HCT116 (cell line): ENCODE data around the gene IQCH. TPM values are rescaled to one million over a fixed set of nuclear protein-coding genes. Genes with fewer than 3 reads are reported as not detected.

Experiments used
- ATAC-seq: fragments of 200-7000 bp; cut with Tn5 transposase; 2 replicates; pipeline ENCODE4 v1.9.1; 2020; ENCODE audit warnings: mild to moderate bottlenecking, moderate library complexity
- BruUV-seq: library from RNA; stranded (reverse); fragments of 400-500 nt; replicated peaks from 2 replicates; lab custom pipeline; 2021; lab: Mats Ljungman, UMichigan
- CTCF ChIA-PET: fragments of 300-600 bp; sonication (Branson Sonifier 250); formaldehyde crosslinking; loops from one replicate; lab custom pipeline; 2021; ENCODE audit warnings: antibody characterized with exemption; lab: Charles Lee
- POLR2A ChIA-PET: fragments of 300-600, 350-600 bp; sonication (Branson Sonifier 250); formaldehyde crosslinking; loops from one replicate; lab custom pipeline; 2021; ENCODE audit warnings: antibody characterized with exemption; lab: Charles Lee
- RAD21 ChIA-PET, 2 experiments: fragments of 300-600 bp; sonication (Branson Sonifier 250); formaldehyde crosslinking; loops; one replicate each; lab custom pipeline; 2023; ENCODE audit warnings: low total read pairs in 2 of 2; ENCODE audit not compliant: uncharacterized antibody in 2 of 2, unreplicated experiment in 2 of 2, low non-redundant PET in 1 of 2; lab: Charles Lee
- DNase-seq: peaks from one replicate; pipeline ENCODE4 v3.0.0-alpha.2; 2010; ENCODE audit warnings: low read depth, low spot score
- H2AFZ ChIP-seq: fragments of 200-600 bp; shearing (Covaris generic), sonication (generic); 2 replicates; pipeline ENCODE4 v1.6.1; 2017; ENCODE audit warnings: low read depth, mixed run types, mixed read lengths, antibody characterized with exemption, low read length; ENCODE audit not compliant: poor library complexity, severe bottlenecking
- H3K27ac ChIP-seq: 2 replicates; pipeline ENCODE4 v1.5.1; 2012; ENCODE audit warnings: low read depth, low read length
- H3K27me3 ChIP-seq: fragments of 200-600 bp; sonication (generic); 2 replicates; pipeline ENCODE4 v1.6.1; 2016; ENCODE audit warnings: mixed run types, low read length, mixed read lengths; ENCODE audit not compliant: insufficient read depth
- H3K36me3 ChIP-seq, 2 experiments: fragments of 200-500 bp in 1 of 2; fragments of 200-600 bp in 1 of 2; sonication (Bioruptor generic) in 1 of 2; sonication (generic) in 1 of 2; 2 replicates each; pipeline versions ENCODE4 v1.5.1 to v1.6.1; 2014 to 2016; ENCODE audit warnings: low read length in 2 of 2, inconsistent platforms in 1 of 2, mixed read lengths in 1 of 2, mixed run types in 1 of 2; ENCODE audit not compliant: insufficient read depth in 2 of 2, control insufficient read depth in 1 of 2
- H3K4me1 ChIP-seq, 2 experiments: fragments of 200-600 bp in 1 of 2; sonication (generic) in 1 of 2; 2 replicates each; pipeline versions ENCODE4 v1.5.1 to v1.6.1; 2012 to 2017; ENCODE audit warnings: low read length in 2 of 2, inconsistent platforms in 1 of 2, mild to moderate bottlenecking in 1 of 2, mixed read lengths in 1 of 2, mixed run types in 1 of 2, moderate library complexity in 1 of 2; ENCODE audit not compliant: insufficient read depth in 2 of 2, control insufficient read depth in 1 of 2
- H3K4me2 ChIP-seq: fragments of 200-600 bp; sonication (generic); 2 replicates; pipeline ENCODE4 v1.6.1; 2017; ENCODE audit warnings: mixed run types, low read length, mixed read lengths
- H3K4me3 ChIP-seq, 2 experiments: fragments of 200-600 bp in 1 of 2; sonication (generic) in 1 of 2; replicated peaks in 1 of 2; 2 replicates each; pipeline ENCODE4 v1.5.1; 2011 to 2016; ENCODE audit warnings: low read length in 2 of 2, control low read depth in 1 of 2, low read depth in 1 of 2, mild to moderate bottlenecking in 1 of 2, mixed read lengths in 1 of 2, mixed run types in 1 of 2
- H3K79me2 ChIP-seq: fragments of 200-600 bp; sonication (generic); 2 replicates; pipeline ENCODE4 v1.6.1; 2017; ENCODE audit warnings: mild to moderate bottlenecking, mixed run types, low read length, moderate library complexity, mixed read lengths; ENCODE audit not compliant: insufficient read depth
- H3K9ac ChIP-seq: fragments of 200-600 bp; sonication (generic); 2 replicates; pipeline ENCODE4 v1.6.1; 2016; ENCODE audit warnings: low read length, mixed read lengths
- H3K9me2 ChIP-seq: fragments of 200-600 bp; sonication (generic), shearing (Covaris generic); 2 replicates; pipeline ENCODE4 v1.6.1; 2017; ENCODE audit warnings: mixed run types, mild to moderate bottlenecking, moderate library complexity; ENCODE audit not compliant: insufficient read depth
- H3K9me3 ChIP-seq, 2 experiments: fragments of 200-500 bp in 1 of 2; fragments of 200-600 bp in 1 of 2; sonication (Bioruptor generic) in 1 of 2; sonication (generic) in 1 of 2; 2 replicates each; pipeline ENCODE4 v1.6.1; 2014 to 2017; ENCODE audit warnings: low read length in 2 of 2, mixed read lengths in 2 of 2, inconsistent platforms in 1 of 2, low read depth in 1 of 2, mild to moderate bottlenecking in 1 of 2, mixed run types in 1 of 2, moderate library complexity in 1 of 2; ENCODE audit not compliant: control insufficient read depth in 1 of 2, insufficient read depth in 1 of 2
- H4K20me1 ChIP-seq: fragments of 200-600 bp; sonication (generic), shearing (Covaris generic); 2 replicates; pipeline ENCODE4 v1.6.1; 2017; ENCODE audit warnings: mixed run types, mild to moderate bottlenecking, moderate library complexity; ENCODE audit not compliant: insufficient read depth
- ATF3 ChIP-seq: IDR thresholded peaks from 2 replicates; pipeline ENCODE4 v1.6.1; 2012
- CBX3 ChIP-seq: IDR thresholded peaks from 2 replicates; pipeline ENCODE4 v1.6.1; 2012; ENCODE audit warnings: low read depth
- CEBPB ChIP-seq: IDR thresholded peaks from 2 replicates; pipeline ENCODE4 v1.6.1; 2012; ENCODE audit warnings: low read depth
- CTCF ChIP-seq, 3 experiments: fragments of 200-600 bp in 1 of 3; sonication (generic) in 1 of 3; IDR thresholded peaks in 2 of 3; conservative IDR thresholded peaks in 1 of 3; 2 replicates each; pipeline ENCODE4 v1.5.1; 2012 to 2017; ENCODE audit warnings: low read depth in 2 of 3, low read length in 2 of 3, antibody characterized with exemption in 1 of 3, borderline replicate concordance in 1 of 3, control low read depth in 1 of 3, mild to moderate bottlenecking in 1 of 3, mixed read lengths in 1 of 3, mixed run types in 1 of 3, moderate library complexity in 1 of 3; ENCODE audit not compliant: insufficient read depth in 1 of 3
- EGR1 ChIP-seq: IDR thresholded peaks from 2 replicates; pipeline ENCODE4 v1.6.1; 2012; ENCODE audit warnings: low read depth
- ELF1 ChIP-seq: IDR thresholded peaks from 2 replicates; pipeline ENCODE4 v1.6.1; 2012; ENCODE audit warnings: low read depth, borderline replicate concordance
- EZH2 ChIP-seq: fragments of 200-600 bp; sonication (generic); IDR thresholded peaks from 2 replicates; pipeline ENCODE4 v1.6.1; 2017; ENCODE audit warnings: antibody characterized with exemption, mixed run types
- MAX ChIP-seq: IDR thresholded peaks from 2 replicates; pipeline ENCODE4 v1.6.1; 2012
- RAD21 ChIP-seq: IDR thresholded peaks from 2 replicates; pipeline ENCODE4 v1.6.1; 2012; ENCODE audit warnings: low read depth, mild to moderate bottlenecking
- REST ChIP-seq: IDR thresholded peaks from 2 replicates; pipeline ENCODE4 v1.6.1; 2012; ENCODE audit warnings: low read depth
- SIN3A ChIP-seq: IDR thresholded peaks from 2 replicates; pipeline ENCODE4 v1.6.1; 2012; ENCODE audit warnings: low read depth
- SRF ChIP-seq: IDR thresholded peaks from 2 replicates; pipeline ENCODE4 v1.6.1; 2012; ENCODE audit warnings: low read depth
- TCF7L2 ChIP-seq: IDR thresholded peaks from 2 replicates; pipeline ENCODE4 v1.7.0; 2011; ENCODE audit warnings: borderline replicate concordance, inconsistent platforms; ENCODE audit not compliant: insufficient read depth, insufficient read length; ENCODE audit errors: extremely low read depth
- ZFX ChIP-seq: fragments of 450-650 bp; IDR thresholded peaks from 2 replicates; pipeline ENCODE4 v1.6.1; 2017
- ZNF274 ChIP-seq: fragments of 200-500 bp; sonication (Bioruptor generic); IDR thresholded peaks from 2 replicates; pipeline ENCODE4 v1.6.1; 2014; ENCODE audit warnings: mild to moderate bottlenecking, low read depth, low read length, inconsistent platforms
- intact Hi-C: fragments of 100-400 bp; cut with micrococcal nuclease; formaldehyde crosslinking; loops from 2 replicates; pipeline ENCODE4 v1.10.0; 2022
- total RNA-seq: library from RNA; stranded (reverse); gene quantifications from one replicate; pipeline ENCODE4 v1.2.1, GENCODE V29; 2021; ENCODE audit not compliant: unreplicated experiment

The IQCH gene
- total RNA-seq, 1 experiment from 2014 or later = 4.6 TPM

GRCh38 chr15:67307156-67307555, 52.6 kb downstream of the IQCH start:
- ChIA-PET RAD21 (no interaction called here), POLR2A (no interaction called here), CTCF (no interaction called here)
- no peaks in the 10 kb centered on the region for H3K27me3 ChIP-seq
- no peak for DNase-seq
- TF ChIP-seq CEBPB (no peak), EZH2 (no peak), SRF (no peak), EGR1 (no peak), ATF3 (no peak), ZNF274 (no peak), CBX3 (no peak), ELF1 (no peak), TCF7L2 (no peak), CTCF (IDR thresholded peaks at IDR 0.05 in 2 of 3, conservative IDR thresholded peaks at IDR 0.05 in 1 of 3; ENCODE audit: borderline replicate concordance in 1 of 3, insufficient read depth in 1 of 3, low read depth in 2 of 3, low read length in 2 of 3) (no peak), REST (no peak), SIN3A (no peak), RAD21 (no peak), ZFX (no peak), MAX (no peak)
- TF ChIP-seq, all 23 proteins: peak for 0
- no peak overlapping the region for H3K4me2 ChIP-seq
- ATAC-seq = no peak
- no peak overlapping the region for H3K4me3 ChIP-seq
- no TSS peak for BruUV-seq
- no peak overlapping the region for H3K9ac ChIP-seq
- no peaks in the 10 kb centered on the region for H3K79me2 ChIP-seq
- no peak overlapping the region for H2AFZ ChIP-seq
- no peaks in the 10 kb centered on the region for H3K4me1 ChIP-seq
- no peaks in the 10 kb centered on the region for H3K9me3 ChIP-seq
- no peaks in the 10 kb centered on the region for H3K36me3 ChIP-seq
- H3K9me2 ChIP-seq = no peaks in the 10 kb centered on the region
- intact Hi-C loops = loop anchor here (10.0 kb wide), 2 partner anchors 202 to 242 kb away; partner anchors contain the start of gene SMAD3
- H3K27ac ChIP-seq = no peak overlapping the region
- no peaks in the 10 kb centered on the region for H4K20me1 ChIP-seq
